Neural progenitor cell (in vitro differentiated cells): ENCODE measurements around the gene RAX. TPM values are rescaled to one million over a fixed set of nuclear protein-coding genes. Genes with fewer than 3 reads are reported as not detected.
A peak's percentile ranks its signal among the peaks of the same experiment; 100 is the strongest.
"Not testable (repeated sequence)": the region's sequence is repeated elsewhere in the genome, so short reads cannot be mapped to it uniquely, and the experiment has no call there.

ENCODE experiments used
- DNase-seq: peaks from one replicate; pipeline ENCODE4 v3.0.0-alpha.2; 2016; ENCODE audit warnings: low spot score
- H2AFZ ChIP-seq: fragments of 200-600 bp; sonication (generic); replicated peaks from 2 replicates; pipeline ENCODE4 v1.6.1; 2016; ENCODE audit warnings: antibody characterized with exemption
- H3F3A ChIP-seq: fragments of 200-600 bp; sonication (generic); 2 replicates; pipeline ENCODE4 v1.6.1; 2016; ENCODE audit warnings: antibody characterized with exemption, low read depth
- H3K27ac ChIP-seq: fragments of 200-600 bp; sonication (generic); 2 replicates; pipeline ENCODE4 v1.5.1; 2016; ENCODE audit warnings: mild to moderate bottlenecking
- H3K27me3 ChIP-seq: fragments of 200-600 bp; sonication (generic); 2 replicates; pipeline ENCODE4 v1.6.1; 2016; ENCODE audit warnings: mild to moderate bottlenecking, moderate library complexity
- H3K36me3 ChIP-seq: fragments of 200-600 bp; sonication (generic); 2 replicates; pipeline ENCODE4 v1.5.1; 2016
- H3K4me1 ChIP-seq: fragments of 200-600 bp; sonication (generic); 2 replicates; pipeline ENCODE4 v1.6.1; 2016; ENCODE audit warnings: mixed run types
- H3K4me2 ChIP-seq: fragments of 200-600 bp; sonication (generic); 2 replicates; pipeline ENCODE4 v1.6.1; 2016
- H3K4me3 ChIP-seq: fragments of 200-600 bp; sonication (generic); 2 replicates; pipeline ENCODE4 v1.5.1; 2016
- H3K79me2 ChIP-seq: fragments of 200-600 bp; sonication (generic); 2 replicates; pipeline ENCODE4 v1.6.1; 2016; ENCODE audit warnings: low read depth
- H3K9ac ChIP-seq: fragments of 200-600 bp; sonication (generic); 2 replicates; pipeline ENCODE4 v1.6.1; 2016
- H3K9me3 ChIP-seq: fragments of 200-600 bp; sonication (generic); 2 replicates; pipeline ENCODE4 v1.5.1; 2016; ENCODE audit warnings: low read depth
- H4K20me1 ChIP-seq: fragments of 200-600 bp; sonication (generic); 2 replicates; pipeline ENCODE4 v1.6.1; 2016; ENCODE audit warnings: low read depth
- H3K27ac Mint-ChIP-seq: 3 replicates; pipeline ENCODE4 v1.8.0; 2021; ENCODE audit warnings: mixed read lengths
- H3K27me3 Mint-ChIP-seq: 2 replicates; pipeline ENCODE4 v1.8.0; 2022; ENCODE audit warnings: low read depth, mild to moderate bottlenecking, inconsistent platforms, moderate library complexity, mixed read lengths; ENCODE audit not compliant: insufficient read depth
- H3K36me3 Mint-ChIP-seq: 3 replicates; pipeline ENCODE4 v1.8.0; 2021; ENCODE audit warnings: mixed read lengths
- H3K4me1 Mint-ChIP-seq: 3 replicates; pipeline ENCODE4 v1.8.0; 2021; ENCODE audit warnings: mixed read lengths
- H3K4me3 Mint-ChIP-seq: 3 replicates; pipeline ENCODE4 v1.8.0; 2021; ENCODE audit warnings: mild to moderate bottlenecking, moderate library complexity, mixed read lengths
- H3K9me3 Mint-ChIP-seq: 3 replicates; pipeline ENCODE4 v1.8.0; 2020; ENCODE audit warnings: mixed read lengths
- EZH2 ChIP-seq: fragments of 200-600 bp; sonication (generic); IDR thresholded peaks from 2 replicates; pipeline ENCODE4 v1.6.1; 2017; ENCODE audit warnings: antibody characterized with exemption, mild to moderate bottlenecking, moderate library complexity
- EZH2phosphoT487 ChIP-seq: fragments of 200-600 bp; sonication (generic); IDR thresholded peaks from 2 replicates; pipeline ENCODE4 v1.6.1; 2017; ENCODE audit warnings: antibody characterized with exemption
- total RNA-seq: library from RNA; depleted of rRNA; stranded (reverse); fragments of >200 nt; gene quantifications from 2 replicates; pipeline ENCODE4 v1.2.3, GENCODE V29; 2015; ENCODE audit warnings: low replicate concordance
- TF ChIP-seq, protein P1 (sequence below): fragments of 200-600 bp; sonication (generic); IDR thresholded peaks from 2 replicates; pipeline ENCODE4 v1.5.1; 2017; ENCODE audit warnings: antibody characterized with exemption, mild to moderate bottlenecking

Gene RAX
- total RNA-seq, 1 donor from 2014 or later, result 20.7 TPM

DNA sequence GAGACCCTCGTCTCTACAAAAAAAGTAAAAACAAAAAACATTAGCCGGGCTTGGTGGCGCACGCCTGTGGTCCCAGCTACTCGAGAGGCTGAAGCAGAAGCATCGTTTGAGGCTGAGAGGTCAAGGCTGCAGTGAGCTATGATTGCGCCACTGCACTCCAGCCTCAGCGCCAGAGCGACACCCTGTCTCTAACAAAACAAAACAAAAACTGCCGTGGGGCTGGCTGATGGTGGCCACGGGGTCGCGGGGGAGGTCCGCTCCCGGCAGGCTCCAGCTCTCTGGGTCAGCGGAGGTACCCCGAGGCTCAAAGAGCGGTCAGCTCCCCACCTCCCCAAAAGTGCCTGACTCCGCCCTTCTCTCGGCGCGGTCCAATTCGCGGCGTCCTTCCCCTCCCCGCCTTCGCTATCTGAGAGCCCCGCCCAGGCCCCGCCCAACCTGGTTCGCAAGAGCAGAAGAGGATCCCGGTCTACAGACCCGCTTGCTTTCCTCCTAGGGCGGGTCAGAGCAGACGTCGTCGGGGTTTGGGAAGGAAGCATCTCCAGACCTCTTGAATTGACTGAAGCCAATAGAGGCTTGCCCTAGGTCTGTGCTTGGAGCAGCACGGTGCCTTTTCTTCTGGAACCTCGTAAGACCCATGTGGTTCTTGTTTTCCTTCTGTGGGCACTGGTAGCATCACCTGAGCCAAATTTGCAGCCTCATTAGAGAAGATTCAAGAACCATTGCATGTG is 7.8 kb downstream of the RAX start:
- H3K27me3 Mint-ChIP-seq, result peaks cover 82% of the 10 kb centered on the region
- Histone ChIP-seq H3K27ac (no peak overlapping the region), H3K27me3 (peaks cover 97% of the 10 kb centered on the region), H2AFZ (no peak overlapping the region), H4K20me1 (peaks cover 56% of the 10 kb centered on the region), H3K9ac (no peak overlapping the region), H3K9me3 (no peaks in the 10 kb centered on the region), H3K4me1 (peaks cover 35% of the 10 kb centered on the region), H3K4me2 (peak overlapping the region; percentile 63), H3K4me3 (peak overlapping the region; percentile 46), H3K36me3 (peaks cover 14% of the 10 kb centered on the region), H3F3A (peaks cover 63% of the 10 kb centered on the region), H3K79me2 (peaks cover 12% of the 10 kb centered on the region)
- peaks cover 17% of the 10 kb centered on the region for H3K4me1 Mint-ChIP-seq
- H3K36me3 Mint-ChIP-seq, result no peaks in the 10 kb centered on the region
- H3K27ac Mint-ChIP-seq, result no peak overlapping the region
- DNase-seq, result peak; percentile 88
- TF ChIP-seq EZH2, result peak; percentile 78
- TF ChIP-seq EZH2phosphoT487, result no peak
- H3K4me3 Mint-ChIP-seq, result peak overlapping the region; percentile 41
- peaks cover 9% of the 10 kb centered on the region for H3K9me3 Mint-ChIP-seq

DNA sequence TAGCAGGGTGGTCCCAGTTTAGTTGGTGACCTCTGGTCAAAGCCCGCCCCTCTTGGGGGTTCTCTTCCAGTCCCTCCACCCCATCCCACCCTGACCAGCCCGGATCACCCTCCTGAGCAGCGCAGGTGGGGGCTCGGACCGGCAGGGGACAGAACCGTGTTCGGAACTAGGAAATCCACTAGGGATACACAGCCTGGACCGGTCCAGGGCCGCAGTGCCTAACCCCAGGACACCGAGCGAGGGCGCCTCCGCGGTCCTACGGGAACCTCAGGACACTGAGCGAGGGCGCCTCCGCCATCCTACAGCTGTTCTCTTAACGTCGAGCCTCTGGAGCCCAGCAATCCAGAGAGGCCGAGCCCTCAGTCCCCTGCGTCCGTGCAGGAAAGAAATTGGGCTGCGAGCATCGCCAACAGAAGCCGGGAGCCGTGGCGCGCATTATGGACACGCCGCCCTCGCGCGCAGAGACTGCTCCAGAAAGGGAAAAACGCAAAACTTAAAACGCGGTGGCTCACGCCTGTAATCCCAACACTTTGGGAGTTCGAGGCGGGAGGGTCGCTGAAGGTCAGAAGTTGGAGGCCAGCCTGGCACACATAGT is 8.5 kb downstream of the RAX start:
- peaks cover 15% of the 10 kb centered on the region for H3K4me1 Mint-ChIP-seq
- no peaks in the 10 kb centered on the region for H3K9me3 ChIP-seq
- H3K27me3 ChIP-seq, result peaks cover 97% of the 10 kb centered on the region
- peak; percentile 68 for DNase-seq
- peaks cover 8% of the 10 kb centered on the region for H3K36me3 ChIP-seq
- peaks cover 81% of the 10 kb centered on the region for H3K27me3 Mint-ChIP-seq
- H2AFZ ChIP-seq, result no peak overlapping the region
- H3K27ac ChIP-seq, result no peak overlapping the region
- H4K20me1 ChIP-seq, result peaks cover 49% of the 10 kb centered on the region
- H3K4me3 Mint-ChIP-seq, result peak overlapping the region; percentile 41
- peaks cover 57% of the 10 kb centered on the region for H3F3A ChIP-seq
- H3K79me2 ChIP-seq, result peaks cover 5% of the 10 kb centered on the region
- H3K4me2 ChIP-seq, result peak overlapping the region; percentile 63
- peaks cover 28% of the 10 kb centered on the region for H3K4me1 ChIP-seq
- no peak overlapping the region for H3K27ac Mint-ChIP-seq
- H3K9ac ChIP-seq, result no peak overlapping the region
- peaks cover 11% of the 10 kb centered on the region for H3K9me3 Mint-ChIP-seq
- peak overlapping the region; percentile 46 for H3K4me3 ChIP-seq
- no peaks in the 10 kb centered on the region for H3K36me3 Mint-ChIP-seq
- TF ChIP-seq, protein P1, sequence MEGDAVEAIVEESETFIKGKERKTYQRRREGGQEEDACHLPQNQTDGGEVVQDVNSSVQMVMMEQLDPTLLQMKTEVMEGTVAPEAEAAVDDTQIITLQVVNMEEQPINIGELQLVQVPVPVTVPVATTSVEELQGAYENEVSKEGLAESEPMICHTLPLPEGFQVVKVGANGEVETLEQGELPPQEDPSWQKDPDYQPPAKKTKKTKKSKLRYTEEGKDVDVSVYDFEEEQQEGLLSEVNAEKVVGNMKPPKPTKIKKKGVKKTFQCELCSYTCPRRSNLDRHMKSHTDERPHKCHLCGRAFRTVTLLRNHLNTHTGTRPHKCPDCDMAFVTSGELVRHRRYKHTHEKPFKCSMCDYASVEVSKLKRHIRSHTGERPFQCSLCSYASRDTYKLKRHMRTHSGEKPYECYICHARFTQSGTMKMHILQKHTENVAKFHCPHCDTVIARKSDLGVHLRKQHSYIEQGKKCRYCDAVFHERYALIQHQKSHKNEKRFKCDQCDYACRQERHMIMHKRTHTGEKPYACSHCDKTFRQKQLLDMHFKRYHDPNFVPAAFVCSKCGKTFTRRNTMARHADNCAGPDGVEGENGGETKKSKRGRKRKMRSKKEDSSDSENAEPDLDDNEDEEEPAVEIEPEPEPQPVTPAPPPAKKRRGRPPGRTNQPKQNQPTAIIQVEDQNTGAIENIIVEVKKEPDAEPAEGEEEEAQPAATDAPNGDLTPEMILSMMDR, result peak; percentile 37
- TF ChIP-seq EZH2 (peak; percentile 90), EZH2phosphoT487 (peak; percentile 53)

DNA sequence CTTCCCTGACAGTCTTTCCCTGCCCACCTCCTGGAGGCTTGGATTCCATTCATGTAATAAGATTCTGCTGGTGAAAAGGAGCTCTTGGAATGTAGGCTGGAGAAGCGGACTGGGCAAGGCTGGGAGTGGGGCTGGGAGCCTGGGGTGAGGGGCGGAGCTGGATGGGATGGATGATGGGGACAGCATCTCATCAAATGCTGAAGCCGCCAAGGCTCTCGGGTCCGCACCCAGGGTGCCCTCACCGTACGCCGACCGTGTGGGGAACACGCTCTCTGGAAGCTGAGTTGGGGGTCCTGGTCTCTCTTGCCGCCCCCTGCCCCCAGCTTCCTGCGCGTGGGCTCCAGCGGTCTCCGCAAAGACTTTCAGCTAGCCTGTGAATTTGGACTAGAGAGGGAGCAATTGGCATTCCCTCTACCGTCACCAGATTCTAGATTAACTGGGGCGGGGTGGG is 9.1 kb downstream of the RAX start:
- TF ChIP-seq, protein P1, result no peak
- TF ChIP-seq EZH2phosphoT487, result peak; percentile 66
- Mint-ChIP-seq H3K4me3 (no peak overlapping the region), H3K36me3 (no peaks in the 10 kb centered on the region), H3K9me3 (peaks cover 13% of the 10 kb centered on the region), H3K4me1 (peaks cover 13% of the 10 kb centered on the region), H3K27ac (no peak overlapping the region), H3K27me3 (peaks cover 81% of the 10 kb centered on the region)
- H3K36me3 ChIP-seq, result peaks cover 6% of the 10 kb centered on the region
- H3K9ac ChIP-seq, result no peak overlapping the region
- H3F3A ChIP-seq, result peaks cover 54% of the 10 kb centered on the region
- no peaks in the 10 kb centered on the region for H3K79me2 ChIP-seq
- H3K27me3 ChIP-seq, result peaks cover 97% of the 10 kb centered on the region
- peaks cover 25% of the 10 kb centered on the region for H3K4me1 ChIP-seq
- DNase-seq, result peak; percentile 72
- H3K4me2 ChIP-seq, result peak overlapping the region; percentile 63
- peak overlapping the region; percentile 46 for H3K4me3 ChIP-seq
- H3K9me3 ChIP-seq, result no peaks in the 10 kb centered on the region
- H2AFZ ChIP-seq, result no peak overlapping the region
- no peak overlapping the region for H3K27ac ChIP-seq
- H4K20me1 ChIP-seq, result peaks cover 45% of the 10 kb centered on the region

DNA sequence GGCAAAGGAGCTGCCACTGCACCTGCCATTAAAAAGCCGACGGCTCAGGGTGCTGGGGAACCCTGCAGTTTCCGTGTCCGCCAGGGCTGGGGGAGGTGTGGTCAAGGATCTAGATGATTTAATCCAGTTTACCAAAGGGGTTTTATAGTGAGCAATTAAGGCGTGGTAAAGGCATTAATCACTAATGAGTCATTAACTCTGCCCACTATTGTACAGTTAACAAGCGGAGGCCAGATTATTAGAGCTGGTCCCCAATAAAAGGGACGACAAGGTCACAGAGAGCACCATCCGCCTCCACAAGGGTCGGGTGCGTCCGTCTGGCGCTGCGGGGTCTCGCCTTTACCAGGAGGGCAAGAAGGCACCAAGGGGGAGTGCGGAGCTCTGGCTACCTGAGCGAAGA is 9.6 kb downstream of the RAX start:
- Mint-ChIP-seq H3K27ac (no peak overlapping the region), H3K27me3 (peaks cover 77% of the 10 kb centered on the region)

DNA sequence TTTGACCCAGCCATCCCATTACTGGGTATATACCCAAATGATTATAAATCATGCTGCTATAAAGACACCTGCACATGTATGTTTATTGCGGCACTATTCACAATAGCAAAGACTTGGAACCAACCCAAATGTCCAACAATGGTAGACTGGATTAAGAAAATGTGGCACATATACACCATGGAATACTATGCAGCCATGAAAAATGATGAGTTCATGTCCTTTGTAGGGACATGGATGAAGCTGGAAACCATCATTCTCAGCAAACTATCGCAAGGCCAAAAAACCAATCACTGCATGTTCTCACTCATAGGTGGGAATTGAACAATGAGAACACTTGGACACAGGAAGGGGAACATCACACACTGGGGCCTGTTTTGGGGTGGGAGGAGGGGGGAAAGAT is 11.0 kb downstream of the RAX start:
- DNase-seq, H3K36me3 Mint-ChIP-seq: not testable (repeated sequence)
- H3K27me3 Mint-ChIP-seq, result peaks cover 63% of the 10 kb centered on the region

More for the DNA sequence above, 9.6 kb downstream of the RAX start:
- Histone ChIP-seq H3K27ac (no peak overlapping the region), H3K36me3 (peaks cover 6% of the 10 kb centered on the region), H3K9me3 (no peaks in the 10 kb centered on the region), H4K20me1 (peaks cover 41% of the 10 kb centered on the region), H3K79me2 (no peaks in the 10 kb centered on the region), H3F3A (peaks cover 51% of the 10 kb centered on the region), H3K4me1 (peaks cover 25% of the 10 kb centered on the region), H3K4me3 (no peak overlapping the region), H3K27me3 (peaks cover 96% of the 10 kb centered on the region), H3K9ac (no peak overlapping the region), H2AFZ (no peak overlapping the region), H3K4me2 (peak overlapping the region; percentile 63)
- Mint-ChIP-seq H3K36me3 (no peaks in the 10 kb centered on the region), H3K4me3 (peak overlapping the region; percentile 21), H3K9me3 (peaks cover 13% of the 10 kb centered on the region), H3K4me1 (peaks cover 13% of the 10 kb centered on the region)
- DNase-seq, result no peak
- TF ChIP-seq EZH2 (no peak), EZH2phosphoT487 (peak; percentile 13)
- TF ChIP-seq, protein P1, result no peak

More for the DNA sequence above, 11.0 kb downstream of the RAX start:
- Histone ChIP-seq H4K20me1 (peaks cover 27% of the 10 kb centered on the region), H3K27me3 (peaks cover 81% of the 10 kb centered on the region), H3F3A (peaks cover 37% of the 10 kb centered on the region), H3K4me1 (peaks cover 22% of the 10 kb centered on the region)
- not testable (repeated sequence) for H3K27ac Mint-ChIP-seq, H3K4me3 Mint-ChIP-seq, H3K79me2 ChIP-seq, H3K4me1 Mint-ChIP-seq, H3K36me3 ChIP-seq, H3K4me3 ChIP-seq, H2AFZ ChIP-seq, H3K9me3 ChIP-seq, H3K4me2 ChIP-seq, H3K27ac ChIP-seq, H3K9ac ChIP-seq
- peaks cover 13% of the 10 kb centered on the region for H3K9me3 Mint-ChIP-seq
